ENCODE data around the gene GOLGA8S. TPM values are rescaled to one million over a fixed set of nuclear protein-coding genes. Genes with fewer than 3 reads are reported as not detected.
"Not testable (repeated sequence)": the region's sequence is repeated elsewhere in the genome, so short reads cannot be mapped to it uniquely, and the experiment has no call there.

Gene GOLGA8S
- total RNA-seq: 1 to 10 TPM; 1.2 to 1.3 TPM

- DNase-seq; H3K4me1 Mint-ChIP-seq; ATAC-seq (ENCODE audit: low read depth); H3K9me3 Mint-ChIP-seq; H3K27me3 Mint-ChIP-seq; H3K4me3 Mint-ChIP-seq; H3K27ac Mint-ChIP-seq; H3K36me3 Mint-ChIP-seq; POLR2A ChIA-PET: not testable (repeated sequence)
These were observed at the start of gene GOLGA8S for GRCh38 chr15:23354448-23354847. Gene GOLGA8S, plus strand, starts transcription at chr15:23354748. Its CDS starts 62 bp downstream, at chr15:23354810.

GRCh38 chr15:23304805-23305204 lies 49.7 kb upstream of the GOLGA8S start:
- DNase-seq; H3K36me3 Mint-ChIP-seq; POLR2A ChIA-PET; ATAC-seq (ENCODE audit: low read depth); H3K9me3 Mint-ChIP-seq; H3K27me3 Mint-ChIP-seq: not testable (repeated sequence)
- Mint-ChIP-seq H3K4me1 (peaks cover 20% of the 10 kb centered on the region), H3K27ac (peak overlapping the region; percentile 71), H3K4me3 (peak overlapping the region; percentile 99)

- H3K27ac Mint-ChIP-seq; ATAC-seq (ENCODE audit: low read depth); DNase-seq; H3K36me3 Mint-ChIP-seq; H3K27me3 Mint-ChIP-seq; H3K4me3 Mint-ChIP-seq; POLR2A ChIA-PET; H3K9me3 Mint-ChIP-seq: not testable (repeated sequence)
- peaks cover 20% of the 10 kb centered on the region for H3K4me1 Mint-ChIP-seq
These were observed 48.6 kb upstream of the GOLGA8S start for GRCh38 chr15:23305921-23306320.

GRCh38 chr15:23311233-23311632 lies 43.3 kb upstream of the GOLGA8S start:
- POLR2A ChIA-PET; H3K27me3 Mint-ChIP-seq; DNase-seq; H3K4me3 Mint-ChIP-seq; H3K9me3 Mint-ChIP-seq; H3K27ac Mint-ChIP-seq; ATAC-seq (ENCODE audit: low read depth); H3K36me3 Mint-ChIP-seq; H3K4me1 Mint-ChIP-seq: not testable (repeated sequence)

GRCh38 chr15:23334096-23334495 lies 20.5 kb upstream of the GOLGA8S start, which contains the start of gene GOLGA6L26:
Gene GOLGA6L26, minus strand, starts transcription at chr15:23334196. Its CDS starts 61 bp downstream, at chr15:23334135.
- POLR2A ChIA-PET, H3K9me3 Mint-ChIP-seq, H3K27ac Mint-ChIP-seq: not testable (repeated sequence)

GRCh38 chr15:23362622-23363021 lies 8.1 kb downstream of the GOLGA8S start:
- H3K27me3 Mint-ChIP-seq; ATAC-seq (ENCODE audit: low read depth); POLR2A ChIA-PET; H3K36me3 Mint-ChIP-seq; H3K9me3 Mint-ChIP-seq; H3K4me1 Mint-ChIP-seq; H3K27ac Mint-ChIP-seq; H3K4me3 Mint-ChIP-seq; DNase-seq: not testable (repeated sequence)

More at GRCh38 chr15:23334096-23334495, 20.5 kb upstream of the GOLGA8S start, which contains the start of gene GOLGA6L26:
- H3K4me1 Mint-ChIP-seq; H3K36me3 Mint-ChIP-seq; H3K27me3 Mint-ChIP-seq; H3K4me3 Mint-ChIP-seq; DNase-seq; ATAC-seq (ENCODE audit: low read depth): not testable (repeated sequence)

GRCh38 chr15:23364261-23364660 lies 9.7 kb downstream of the GOLGA8S start:
- H3K27ac Mint-ChIP-seq; H3K9me3 Mint-ChIP-seq; H3K4me1 Mint-ChIP-seq; POLR2A ChIA-PET; DNase-seq; H3K36me3 Mint-ChIP-seq; H3K27me3 Mint-ChIP-seq; H3K4me3 Mint-ChIP-seq; ATAC-seq (ENCODE audit: low read depth): not testable (repeated sequence)

- H3K4me3 Mint-ChIP-seq: no peak overlapping the region
- ATAC-seq (ENCODE audit: low read depth) (no peak), DNase-seq (no peak)
- no peaks in the 10 kb centered on the region for H3K36me3 Mint-ChIP-seq
- POLR2A ChIA-PET: no interaction called here
- no peak overlapping the region for H3K27ac Mint-ChIP-seq
- H3K4me1 Mint-ChIP-seq: no peaks in the 10 kb centered on the region
- H3K27me3 Mint-ChIP-seq: no peaks in the 10 kb centered on the region
- no peaks in the 10 kb centered on the region for H3K9me3 Mint-ChIP-seq
These were observed 16.0 kb downstream of the GOLGA8S start for GRCh38 chr15:23370578-23370977.

GRCh38 chr15:23371134-23371533 lies 16.6 kb downstream of the GOLGA8S start:
- H3K27me3 Mint-ChIP-seq, H3K9me3 Mint-ChIP-seq, POLR2A ChIA-PET: not testable (repeated sequence)

GRCh38 chr15:23371868-23372267 lies 17.3 kb downstream of the GOLGA8S start:
- ATAC-seq (ENCODE audit: low read depth); POLR2A ChIA-PET; H3K9me3 Mint-ChIP-seq; H3K27ac Mint-ChIP-seq; H3K36me3 Mint-ChIP-seq; H3K4me3 Mint-ChIP-seq; DNase-seq; H3K4me1 Mint-ChIP-seq; H3K27me3 Mint-ChIP-seq: not testable (repeated sequence)

More at GRCh38 chr15:23371134-23371533, 16.6 kb downstream of the GOLGA8S start:
- ATAC-seq (ENCODE audit: low read depth); H3K36me3 Mint-ChIP-seq; H3K27ac Mint-ChIP-seq; DNase-seq; H3K4me3 Mint-ChIP-seq; H3K4me1 Mint-ChIP-seq: not testable (repeated sequence)

- Mint-ChIP-seq H3K4me3 (no peak overlapping the region), H3K27me3 (peaks cover 4% of the 10 kb centered on the region), H3K9me3 (no peaks in the 10 kb centered on the region), H3K27ac (no peak overlapping the region), H3K36me3 (no peaks in the 10 kb centered on the region), H3K4me1 (no peaks in the 10 kb centered on the region)
- no peak for DNase-seq
- ATAC-seq (ENCODE audit: low read depth): no peak
- POLR2A ChIA-PET: no interaction called here
These were observed 17.7 kb downstream of the GOLGA8S start for GRCh38 chr15:23372284-23372683.

- ATAC-seq (ENCODE audit: low read depth); H3K27ac Mint-ChIP-seq; POLR2A ChIA-PET; DNase-seq; H3K4me3 Mint-ChIP-seq; H3K4me1 Mint-ChIP-seq; H3K36me3 Mint-ChIP-seq; H3K9me3 Mint-ChIP-seq; H3K27me3 Mint-ChIP-seq: not testable (repeated sequence)
These were observed 18.5 kb downstream of the GOLGA8S start for GRCh38 chr15:23372891-23373600.

GRCh38 chr15:23374226-23374625 lies 19.7 kb downstream of the GOLGA8S start:
- H3K4me1 Mint-ChIP-seq; POLR2A ChIA-PET; ATAC-seq (ENCODE audit: low read depth); H3K4me3 Mint-ChIP-seq; H3K27ac Mint-ChIP-seq; H3K36me3 Mint-ChIP-seq; DNase-seq; H3K27me3 Mint-ChIP-seq; H3K9me3 Mint-ChIP-seq: not testable (repeated sequence)

GRCh38 chr15:23378946-23379345 lies 24.4 kb downstream of the GOLGA8S start:
- H3K27ac Mint-ChIP-seq; H3K4me1 Mint-ChIP-seq; ATAC-seq (ENCODE audit: low read depth); H3K36me3 Mint-ChIP-seq; H3K9me3 Mint-ChIP-seq; POLR2A ChIA-PET; DNase-seq; H3K4me3 Mint-ChIP-seq: not testable (repeated sequence)
- H3K27me3 Mint-ChIP-seq: peaks cover 11% of the 10 kb centered on the region

Data from activated naive CD8-positive, alpha-beta T cell treated with anti-CD3 and anti-CD28 coated beads, Interleukin-2, amount 10 ng/mL, durations not matched to agents 7 days and 5 days (primary cell).